Muscle layer of colon (tissue), 2 donors: Measurements from ENCODE around the gene LIX1L.

Experiments used
- H3K27ac ChIP-seq: one replicate; pipeline ENCODE4 v1.7.0; 2013; ENCODE audit warnings: low read depth, mild to moderate bottlenecking, low read length, moderate library complexity
- H3K27me3 ChIP-seq, 2 donors: one replicate each; pipeline ENCODE4 v1.7.0; 2013; ENCODE audit warnings: low read length in 2 of 2, mild to moderate bottlenecking in 2 of 2; ENCODE audit not compliant: insufficient read depth in 2 of 2, control insufficient read depth in 1 of 2
- H3K36me3 ChIP-seq: one replicate; pipeline ENCODE4 v1.7.0; 2013; ENCODE audit warnings: mild to moderate bottlenecking, low read length; ENCODE audit not compliant: insufficient read depth
- H3K4me1 ChIP-seq: one replicate; pipeline ENCODE4 v1.7.0; 2013; ENCODE audit warnings: mild to moderate bottlenecking, low read length; ENCODE audit not compliant: insufficient read depth
- H3K4me3 ChIP-seq, 2 donors: one replicate each; pipeline ENCODE4 v1.7.0; 2013; ENCODE audit warnings: low read length in 2 of 2, low read depth in 1 of 2, mild to moderate bottlenecking in 1 of 2, moderate library complexity in 1 of 2
- H3K9ac ChIP-seq: one replicate; pipeline ENCODE4 v1.7.0; 2013; ENCODE audit warnings: low read length
- H3K9me3 ChIP-seq: one replicate; pipeline ENCODE4 v1.7.0; 2013; ENCODE audit warnings: mild to moderate bottlenecking, low read length
- donor health status: abdominal sarcoma.
- donor health status: Adenocarcinoma of cecum.

LIX1L gene

GRCh38 chr1:145901312-145902021 is 56.4 kb downstream of the LIX1L start:
- H3K36me3 ChIP-seq: no peaks in the 10 kb centered on the region
- no peaks in the 10 kb centered on the region for H3K27me3 ChIP-seq
- no peak overlapping the region for H3K27ac ChIP-seq
- no peak overlapping the region for H3K9ac ChIP-seq
- no peak overlapping the region for H3K4me3 ChIP-seq
- H3K9me3 ChIP-seq: no peaks in the 10 kb centered on the region
- H3K4me1 ChIP-seq: no peaks in the 10 kb centered on the region

- H3K4me1 ChIP-seq: no peaks in the 10 kb centered on the region
- H3K27ac ChIP-seq: no peak overlapping the region
- H3K36me3 ChIP-seq: no peaks in the 10 kb centered on the region
- H3K4me3 ChIP-seq: no peak overlapping the region
- H3K27me3 ChIP-seq: no peaks in the 10 kb centered on the region
- no peak overlapping the region for H3K9ac ChIP-seq
- no peaks in the 10 kb centered on the region for H3K9me3 ChIP-seq
Measured at GRCh38 chr1:145898756-145899155, 59.1 kb downstream of the LIX1L start.

- Histone ChIP-seq H3K9ac (no peak overlapping the region), H3K4me1 (peaks cover 2% of the 10 kb centered on the region), H3K4me3 (no peak overlapping the region), H3K27ac (no peak overlapping the region), H3K27me3 (no peaks in the 10 kb centered on the region), H3K36me3 (no peaks in the 10 kb centered on the region), H3K9me3 (no peaks in the 10 kb centered on the region)
Measured at GRCh38 chr1:145897969-145898368, 59.8 kb downstream of the LIX1L start.

GRCh38 chr1:145895471-145895870 is 62.3 kb downstream of the LIX1L start:
- H3K4me3 ChIP-seq: no peak overlapping the region

GRCh38 chr1:145893306-145894055 is 64.3 kb downstream of the LIX1L start:
- Histone ChIP-seq H3K9me3 (no peaks in the 10 kb centered on the region), H3K27ac (no peak overlapping the region)

More at GRCh38 chr1:145895471-145895870, 62.3 kb downstream of the LIX1L start:
- Histone ChIP-seq H3K4me1 (peaks cover 21% of the 10 kb centered on the region), H3K9ac (no peak overlapping the region), H3K27ac (no peak overlapping the region), H3K9me3 (no peaks in the 10 kb centered on the region), H3K27me3 (no peaks in the 10 kb centered on the region), H3K36me3 (no peaks in the 10 kb centered on the region)

GRCh38 chr1:145892486-145893087 is 65.2 kb downstream of the LIX1L start:
- Histone ChIP-seq H3K4me3 (peak overlapping the region in 1 of 2 donors; percentile 39), H3K36me3 (no peaks in the 10 kb centered on the region), H3K27me3 (no peaks in the 10 kb centered on the region), H3K9ac (peak overlapping the region; percentile 42), H3K4me1 (peaks cover 21% of the 10 kb centered on the region), H3K27ac (peak overlapping the region; percentile 27), H3K9me3 (no peaks in the 10 kb centered on the region)

More at GRCh38 chr1:145893306-145894055, 64.3 kb downstream of the LIX1L start:
- Histone ChIP-seq H3K36me3 (no peaks in the 10 kb centered on the region), H3K27me3 (no peaks in the 10 kb centered on the region), H3K4me1 (peaks cover 21% of the 10 kb centered on the region), H3K4me3 (no peak overlapping the region), H3K9ac (no peak overlapping the region)

GRCh38 chr1:145891587-145892485 is 66.0 kb downstream of the LIX1L start:
- Histone ChIP-seq H3K9me3 (no peaks in the 10 kb centered on the region), H3K27ac (peak overlapping the region; percentile 43), H3K4me3 (peak overlapping the region in 1 of 2 donors; percentile 39), H3K4me1 (peaks cover 21% of the 10 kb centered on the region), H3K27me3 (no peaks in the 10 kb centered on the region), H3K9ac (peak overlapping the region; percentile 42), H3K36me3 (no peaks in the 10 kb centered on the region)

GRCh38 chr1:145891143-145891542 is 66.7 kb downstream of the LIX1L start:
- Histone ChIP-seq H3K27ac (no peak overlapping the region), H3K9ac (no peak overlapping the region), H3K27me3 (no peaks in the 10 kb centered on the region), H3K4me1 (peaks cover 21% of the 10 kb centered on the region), H3K4me3 (no peak overlapping the region), H3K36me3 (no peaks in the 10 kb centered on the region), H3K9me3 (no peaks in the 10 kb centered on the region)

- no peak overlapping the region for H3K4me3 ChIP-seq
- H3K9ac ChIP-seq: no peak overlapping the region
- no peaks in the 10 kb centered on the region for H3K9me3 ChIP-seq
- peaks cover 0 to 6% of the 10 kb centered on the region in 2 donors for H3K27me3 ChIP-seq
- no peak overlapping the region for H3K27ac ChIP-seq
- H3K36me3 ChIP-seq: no peaks in the 10 kb centered on the region
- H3K4me1 ChIP-seq: peaks cover 28% of the 10 kb centered on the region
Measured at GRCh38 chr1:145889722-145890121, 68.1 kb downstream of the LIX1L start.

GRCh38 chr1:145887631-145888030 is 70.2 kb downstream of the LIX1L start:
- Histone ChIP-seq H3K27ac (no peak overlapping the region), H3K4me3 (no peak overlapping the region), H3K4me1 (peaks cover 23% of the 10 kb centered on the region)

GRCh38 chr1:145886816-145887215 is 71.0 kb downstream of the LIX1L start:
- Histone ChIP-seq H3K9ac (no peak overlapping the region), H3K4me3 (no peak overlapping the region), H3K27me3 (peaks cover 0 to 6% of the 10 kb centered on the region in 2 donors), H3K27ac (no peak overlapping the region), H3K9me3 (no peaks in the 10 kb centered on the region), H3K36me3 (no peaks in the 10 kb centered on the region), H3K4me1 (peaks cover 16% of the 10 kb centered on the region)

More at GRCh38 chr1:145887631-145888030, 70.2 kb downstream of the LIX1L start:
- Histone ChIP-seq H3K9ac (no peak overlapping the region), H3K36me3 (no peaks in the 10 kb centered on the region), H3K9me3 (no peaks in the 10 kb centered on the region), H3K27me3 (peaks cover 0 to 6% of the 10 kb centered on the region in 2 donors)
